ENCODE measurements around the gene PAX5.

The PAX5 gene

GRCh38 chr9:36929350-36929675, 104.8 kb downstream of the PAX5 start:
- no peaks in the 10 kb centered on the region for H3K4me1 ChIP-seq (ENCODE audit: control insufficient read depth, insufficient read depth, low read length)
- H3K27me3 ChIP-seq (ENCODE audit: control insufficient read depth in 1 of 2, insufficient read depth in 2 of 2, low read length in 2 of 2), result peaks cover 0 to 7% of the 10 kb centered on the region in 2 donors
- H3K9ac ChIP-seq (ENCODE audit: low read length in 2 of 2), result no peak overlapping the region
- peaks cover 3% of the 10 kb centered on the region in 2 donors for H3K9me3 ChIP-seq (ENCODE audit: control insufficient read depth in 2 of 2, low read length in 2 of 2)
- H3K4me3 ChIP-seq (ENCODE audit: low read length in 2 of 2), result no peak overlapping the region
- H3K27ac ChIP-seq (ENCODE audit: low read length), result no peak overlapping the region
- no peaks in the 10 kb centered on the region for H3K36me3 ChIP-seq (ENCODE audit: control insufficient read depth in 2 of 2, insufficient read depth in 2 of 2, low read length in 2 of 2)

DNA sequence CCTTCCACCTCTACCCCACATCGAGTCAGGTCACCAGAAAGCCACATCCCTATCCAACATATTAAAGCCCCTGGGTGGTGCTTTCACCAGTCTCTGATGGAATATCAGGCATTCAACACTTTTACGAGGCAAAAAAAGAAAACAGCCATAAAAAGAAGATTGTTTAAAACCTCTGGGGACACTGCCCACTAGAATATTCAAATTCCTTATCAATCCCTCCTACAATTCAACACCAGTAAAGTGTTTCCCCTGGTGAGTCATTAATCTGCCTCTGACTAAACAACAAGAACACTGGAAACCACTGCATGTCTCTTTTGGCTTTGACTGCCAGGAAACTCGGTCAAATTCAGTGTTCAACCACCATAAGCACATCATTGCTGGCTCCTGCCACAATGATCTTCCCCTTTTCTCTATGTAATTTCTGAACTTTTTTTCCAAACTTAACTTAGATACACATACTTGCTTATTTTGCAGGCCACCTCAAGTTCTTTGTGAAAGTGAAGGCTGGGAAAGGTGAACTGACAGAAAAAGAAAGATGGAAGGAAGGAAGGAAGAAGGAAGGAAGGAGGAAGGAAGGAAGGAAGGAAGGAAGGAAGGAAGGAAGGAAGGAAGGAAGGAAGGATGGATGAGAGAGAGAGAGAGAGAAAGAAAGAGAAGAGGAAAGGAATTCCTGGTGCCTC, 105.3 kb downstream of the PAX5 start:
- H3K4me3 ChIP-seq (ENCODE audit: low read length in 2 of 2), result no peak overlapping the region
- H3K27ac ChIP-seq (ENCODE audit: low read length), result no peak overlapping the region
- H3K9me3 ChIP-seq (ENCODE audit: control insufficient read depth in 2 of 2, low read length in 2 of 2), result peaks cover 3% of the 10 kb centered on the region in 2 donors
- no peaks in the 10 kb centered on the region for H3K4me1 ChIP-seq (ENCODE audit: control insufficient read depth, insufficient read depth, low read length)
- peaks cover 0 to 7% of the 10 kb centered on the region in 2 donors for H3K27me3 ChIP-seq (ENCODE audit: control insufficient read depth in 1 of 2, insufficient read depth in 2 of 2, low read length in 2 of 2)
- H3K9ac ChIP-seq (ENCODE audit: low read length in 2 of 2), result no peak overlapping the region
- no peaks in the 10 kb centered on the region for H3K36me3 ChIP-seq (ENCODE audit: control insufficient read depth in 2 of 2, insufficient read depth in 2 of 2, low read length in 2 of 2)

DNA sequence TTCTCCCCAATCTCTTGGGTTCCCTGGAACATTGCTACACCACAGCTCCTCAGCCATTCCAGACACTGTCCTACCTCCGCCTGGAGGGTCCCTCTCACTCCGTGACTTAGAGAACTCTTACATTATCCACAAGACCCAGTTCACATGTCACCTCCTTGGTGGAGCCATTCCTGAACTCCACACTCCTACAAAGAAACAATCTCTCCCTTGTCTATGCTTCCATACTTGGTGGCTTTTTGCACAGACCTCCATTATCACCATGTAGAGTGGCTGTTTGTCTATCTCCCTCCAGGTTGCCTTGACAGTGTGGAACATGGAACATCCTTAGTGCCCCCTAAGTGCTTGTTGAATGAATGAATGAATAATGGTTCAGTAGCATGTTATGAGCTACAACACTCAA, 105.9 kb downstream of the PAX5 start:
- H3K4me3 ChIP-seq (ENCODE audit: low read length in 2 of 2), result no peak overlapping the region
- peaks cover 3% of the 10 kb centered on the region in 2 donors for H3K9me3 ChIP-seq (ENCODE audit: control insufficient read depth in 2 of 2, low read length in 2 of 2)
- H3K4me1 ChIP-seq (ENCODE audit: control insufficient read depth, insufficient read depth, low read length), result no peaks in the 10 kb centered on the region
- no peak overlapping the region for H3K27ac ChIP-seq (ENCODE audit: low read length)
- peaks cover 0 to 9% of the 10 kb centered on the region in 2 donors for H3K27me3 ChIP-seq (ENCODE audit: control insufficient read depth in 1 of 2, insufficient read depth in 2 of 2, low read length in 2 of 2)
- no peak overlapping the region for H3K9ac ChIP-seq (ENCODE audit: low read length in 2 of 2)
- no peaks in the 10 kb centered on the region for H3K36me3 ChIP-seq (ENCODE audit: control insufficient read depth in 2 of 2, insufficient read depth in 2 of 2, low read length in 2 of 2)

DNA sequence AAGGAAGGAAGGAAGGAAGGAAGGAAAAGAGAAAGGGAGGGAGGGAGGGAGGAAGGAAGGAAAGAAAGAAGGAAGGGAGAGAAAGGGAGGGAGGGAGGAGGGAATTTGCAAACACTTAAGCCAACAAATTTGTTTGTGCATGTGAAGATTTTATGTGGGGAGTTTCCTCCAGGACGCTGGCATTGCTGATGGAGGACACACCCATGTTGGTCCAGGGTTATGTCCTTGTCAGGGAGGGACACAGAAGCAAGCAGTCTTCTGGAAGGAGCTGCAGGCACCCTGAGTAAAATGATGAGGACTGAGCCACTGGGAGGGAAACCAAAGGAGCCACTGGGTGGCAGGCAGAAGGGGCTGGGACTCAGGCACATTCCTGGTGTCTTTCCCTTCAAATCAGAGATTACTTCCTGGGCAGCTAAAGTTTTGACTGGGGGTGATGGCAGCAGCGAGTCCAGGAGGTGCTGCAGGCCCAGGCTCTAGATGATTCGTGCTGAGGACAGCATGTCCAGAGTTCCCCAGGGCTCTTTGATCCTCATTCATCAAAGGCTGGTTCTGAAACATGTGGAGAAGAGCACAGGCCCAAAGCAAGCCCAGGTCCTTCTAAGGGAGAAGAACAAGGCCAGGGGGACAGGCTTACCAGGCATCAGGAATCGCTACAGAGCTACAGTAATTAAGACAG, 109.2 kb downstream of the PAX5 start:
- Histone ChIP-seq H3K27me3 (ENCODE audit: control insufficient read depth in 1 of 2, insufficient read depth in 2 of 2, low read length in 2 of 2) (peaks cover 0 to 8% of the 10 kb centered on the region in 2 donors), H3K9me3 (ENCODE audit: control insufficient read depth in 2 of 2, low read length in 2 of 2) (no peaks in the 10 kb centered on the region), H3K4me3 (ENCODE audit: low read length in 2 of 2) (no peak overlapping the region), H3K36me3 (ENCODE audit: control insufficient read depth in 2 of 2, insufficient read depth in 2 of 2, low read length in 2 of 2) (no peaks in the 10 kb centered on the region), H3K9ac (ENCODE audit: low read length in 2 of 2) (no peak overlapping the region), H3K4me1 (ENCODE audit: control insufficient read depth, insufficient read depth, low read length) (no peaks in the 10 kb centered on the region), H3K27ac (ENCODE audit: low read length) (no peak overlapping the region)

DNA sequence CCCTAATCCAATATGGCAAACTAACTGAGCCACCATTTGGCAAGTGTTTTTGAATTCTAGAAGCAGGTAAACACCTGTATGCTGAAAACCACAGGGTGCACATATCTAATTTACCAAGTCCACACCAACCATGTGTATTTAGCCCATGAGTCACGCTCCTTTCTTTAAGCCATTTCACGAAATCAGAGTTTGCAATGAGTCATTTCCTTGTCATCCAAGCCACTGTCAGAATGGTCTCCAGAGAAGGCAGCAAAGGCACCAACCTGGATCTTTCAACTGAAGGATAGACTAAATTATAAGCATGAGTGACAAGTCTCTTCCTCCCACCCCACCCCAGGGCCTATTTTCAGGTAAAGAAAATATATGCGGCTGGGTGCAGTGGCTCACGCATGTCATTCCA, 110.0 kb downstream of the PAX5 start:
- Histone ChIP-seq H3K4me3 (ENCODE audit: low read length in 2 of 2) (no peak overlapping the region), H3K36me3 (ENCODE audit: control insufficient read depth in 2 of 2, insufficient read depth in 2 of 2, low read length in 2 of 2) (no peaks in the 10 kb centered on the region), H3K27me3 (ENCODE audit: control insufficient read depth in 1 of 2, insufficient read depth in 2 of 2, low read length in 2 of 2) (peaks cover 0 to 8% of the 10 kb centered on the region in 2 donors), H3K27ac (ENCODE audit: low read length) (no peak overlapping the region), H3K9me3 (ENCODE audit: control insufficient read depth in 2 of 2, low read length in 2 of 2) (no peaks in the 10 kb centered on the region), H3K9ac (ENCODE audit: low read length in 2 of 2) (no peak overlapping the region), H3K4me1 (ENCODE audit: control insufficient read depth, insufficient read depth, low read length) (no peaks in the 10 kb centered on the region)

- no peak overlapping the region for H3K4me3 ChIP-seq (ENCODE audit: low read length in 2 of 2)
- no peaks in the 10 kb centered on the region for H3K9me3 ChIP-seq (ENCODE audit: control insufficient read depth in 2 of 2, low read length in 2 of 2)
- H3K4me1 ChIP-seq (ENCODE audit: control insufficient read depth, insufficient read depth, low read length), result no peaks in the 10 kb centered on the region
- peaks cover 0 to 8% of the 10 kb centered on the region in 2 donors for H3K27me3 ChIP-seq (ENCODE audit: control insufficient read depth in 1 of 2, insufficient read depth in 2 of 2, low read length in 2 of 2)
- no peak overlapping the region for H3K9ac ChIP-seq (ENCODE audit: low read length in 2 of 2)
- H3K27ac ChIP-seq (ENCODE audit: low read length), result no peak overlapping the region
- no peaks in the 10 kb centered on the region for H3K36me3 ChIP-seq (ENCODE audit: control insufficient read depth in 2 of 2, insufficient read depth in 2 of 2, low read length in 2 of 2)
Observed at GRCh38 chr9:36923025-36923625, 110.9 kb downstream of the PAX5 start.

GRCh38 chr9:36922548-36922947, 111.5 kb downstream of the PAX5 start:
- Histone ChIP-seq H3K9me3 (ENCODE audit: control insufficient read depth in 2 of 2, low read length in 2 of 2) (no peaks in the 10 kb centered on the region), H3K9ac (ENCODE audit: low read length in 2 of 2) (no peak overlapping the region), H3K36me3 (ENCODE audit: control insufficient read depth in 2 of 2, insufficient read depth in 2 of 2, low read length in 2 of 2) (no peaks in the 10 kb centered on the region), H3K27me3 (ENCODE audit: control insufficient read depth in 1 of 2, insufficient read depth in 2 of 2, low read length in 2 of 2) (peaks cover 0 to 8% of the 10 kb centered on the region in 2 donors), H3K4me1 (ENCODE audit: control insufficient read depth, insufficient read depth, low read length) (no peaks in the 10 kb centered on the region), H3K27ac (ENCODE audit: low read length) (no peak overlapping the region), H3K4me3 (ENCODE audit: low read length in 2 of 2) (no peak overlapping the region)

DNA sequence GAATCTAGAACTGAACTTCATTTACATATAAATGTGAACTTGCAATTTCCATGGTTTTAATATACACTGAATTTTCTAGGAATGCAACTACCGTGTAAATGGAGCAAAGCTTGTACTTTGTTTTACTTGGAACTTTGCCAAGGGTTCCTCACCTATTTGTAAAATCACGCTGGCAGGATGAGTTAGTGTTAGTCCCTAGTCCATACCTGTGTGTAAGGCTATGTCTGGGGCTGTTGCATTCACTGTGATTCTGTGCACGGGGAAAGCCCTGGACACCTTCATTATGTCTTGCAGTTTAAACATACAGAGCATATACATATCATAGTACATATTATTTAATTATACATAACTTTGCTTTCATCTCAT, 119.9 kb downstream of the PAX5 start:
- H3K4me1 ChIP-seq (ENCODE audit: control insufficient read depth, insufficient read depth, low read length), result no peaks in the 10 kb centered on the region
- no peak overlapping the region for H3K27ac ChIP-seq (ENCODE audit: low read length)
- no peaks in the 10 kb centered on the region for H3K9me3 ChIP-seq (ENCODE audit: control insufficient read depth in 2 of 2, low read length in 2 of 2)
- peaks cover 11 to 18% of the 10 kb centered on the region in 2 donors for H3K27me3 ChIP-seq (ENCODE audit: control insufficient read depth in 1 of 2, insufficient read depth in 2 of 2, low read length in 2 of 2)
- no peak overlapping the region for H3K9ac ChIP-seq (ENCODE audit: low read length in 2 of 2)
- H3K4me3 ChIP-seq (ENCODE audit: low read length in 2 of 2), result no peak overlapping the region
- H3K36me3 ChIP-seq (ENCODE audit: control insufficient read depth in 2 of 2, insufficient read depth in 2 of 2, low read length in 2 of 2), result no peaks in the 10 kb centered on the region

DNA sequence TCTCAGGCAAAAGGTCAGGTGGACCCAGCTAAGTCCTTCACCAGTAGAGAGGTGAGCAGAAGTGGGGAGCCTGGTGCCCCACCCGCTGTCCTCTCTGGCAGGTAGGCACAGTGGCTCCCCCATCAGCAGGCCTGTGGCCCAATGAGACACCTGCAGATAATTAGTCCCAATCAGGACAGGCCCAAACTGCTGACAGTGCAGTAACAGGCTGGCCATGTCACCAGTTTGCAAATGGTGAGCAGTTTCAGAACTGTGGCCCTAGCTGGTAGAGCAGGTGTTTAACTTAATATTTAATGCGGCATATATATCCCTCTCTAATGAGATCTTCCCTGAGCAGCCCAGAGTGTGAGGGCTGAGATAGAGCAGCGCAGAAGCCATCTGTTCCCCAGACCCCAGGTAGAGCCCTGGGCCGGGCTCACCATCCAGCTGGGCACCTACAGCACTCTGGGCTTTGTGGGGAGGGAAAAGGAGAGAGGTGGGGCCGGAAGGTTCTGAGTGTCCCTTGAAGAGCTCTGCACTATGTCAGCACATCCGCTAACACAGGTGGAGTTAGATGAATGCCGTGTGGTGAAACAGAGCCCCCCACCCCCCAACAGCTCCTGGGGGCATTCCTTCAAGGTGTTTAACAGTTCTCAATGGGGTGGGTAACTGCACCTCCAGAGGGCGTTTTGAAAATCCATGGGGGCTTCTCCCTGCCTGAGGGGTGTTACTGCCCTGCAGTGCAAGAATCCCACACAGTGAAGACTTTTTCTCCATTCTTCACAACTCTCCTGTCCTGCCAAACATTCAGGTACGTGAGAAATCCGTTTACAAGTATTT, 120.5 kb downstream of the PAX5 start:
- Histone ChIP-seq H3K4me1 (ENCODE audit: control insufficient read depth, insufficient read depth, low read length) (no peaks in the 10 kb centered on the region), H3K27me3 (ENCODE audit: control insufficient read depth in 1 of 2, insufficient read depth in 2 of 2, low read length in 2 of 2) (peaks cover 11 to 19% of the 10 kb centered on the region in 2 donors), H3K9ac (ENCODE audit: low read length in 2 of 2) (no peak overlapping the region), H3K36me3 (ENCODE audit: control insufficient read depth in 2 of 2, insufficient read depth in 2 of 2, low read length in 2 of 2) (no peaks in the 10 kb centered on the region), H3K9me3 (ENCODE audit: control insufficient read depth in 2 of 2, low read length in 2 of 2) (no peaks in the 10 kb centered on the region), H3K4me3 (ENCODE audit: low read length in 2 of 2) (no peak overlapping the region), H3K27ac (ENCODE audit: low read length) (no peak overlapping the region)

DNA sequence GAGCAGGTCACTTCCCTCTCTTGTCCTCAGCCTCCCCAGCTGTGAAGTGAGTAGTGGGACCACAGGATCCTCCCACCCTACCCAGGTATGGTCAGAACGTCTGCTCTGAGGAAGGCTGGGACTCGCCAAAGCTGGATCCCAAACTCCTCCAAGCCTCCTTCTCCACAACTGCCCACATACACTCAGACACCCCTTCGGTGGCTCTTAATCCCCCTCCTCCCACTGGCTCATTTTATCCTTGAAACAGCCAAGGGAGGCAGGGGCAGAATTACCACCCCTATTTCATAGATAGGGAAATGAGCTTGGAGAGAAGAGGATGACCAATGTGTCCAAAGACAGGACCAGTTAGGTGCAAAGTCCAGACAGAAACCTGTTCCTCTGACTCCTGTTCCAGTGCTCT, 121.4 kb downstream of the PAX5 start:
- Histone ChIP-seq H3K4me1 (ENCODE audit: control insufficient read depth, insufficient read depth, low read length) (no peaks in the 10 kb centered on the region), H3K9ac (ENCODE audit: low read length in 2 of 2) (no peak overlapping the region), H3K4me3 (ENCODE audit: low read length in 2 of 2) (no peak overlapping the region), H3K36me3 (ENCODE audit: control insufficient read depth in 2 of 2, insufficient read depth in 2 of 2, low read length in 2 of 2) (no peaks in the 10 kb centered on the region), H3K9me3 (ENCODE audit: control insufficient read depth in 2 of 2, low read length in 2 of 2) (no peaks in the 10 kb centered on the region), H3K27ac (ENCODE audit: low read length) (no peak overlapping the region), H3K27me3 (ENCODE audit: control insufficient read depth in 1 of 2, insufficient read depth in 2 of 2, low read length in 2 of 2) (peaks cover 11 to 22% of the 10 kb centered on the region in 2 donors)
